ENCODE data around the gene RPL3.
"Not testable (repeated sequence)": the region's sequence is repeated elsewhere in the genome, so short reads cannot be mapped to it uniquely, and the experiment has no call there.

The RPL3 gene

GRCh38 chr22:39351689-39352214, 32.3 kb upstream of the RPL3 start:
- no peak for DNase-seq (ENCODE audit: low read depth)

- DNase-seq (ENCODE audit: low read depth) = no peak
These were observed 31.6 kb upstream of the RPL3 start for GRCh38 chr22:39350757-39351688.

- no peak for DNase-seq (ENCODE audit: low read depth)
These were observed 30.7 kb upstream of the RPL3 start, which contains the start of gene SYNGR1 for GRCh38 chr22:39349967-39350726. Gene SYNGR1, plus strand, starts transcription at chr22:39349991. Its CDS starts 20 bp downstream, at chr22:39350011.

GRCh38 chr22:39349506-39349966, 30.1 kb upstream of the RPL3 start:
- no peak for DNase-seq (ENCODE audit: low read depth)

GRCh38 chr22:39348909-39349505, 29.6 kb upstream of the RPL3 start:
- no peak for DNase-seq (ENCODE audit: low read depth)

- DNase-seq (ENCODE audit: low read depth) = no peak
These were observed 25.8 kb upstream of the RPL3 start for GRCh38 chr22:39345231-39345630.

GRCh38 chr22:39344046-39344390, 24.6 kb upstream of the RPL3 start:
- DNase-seq (ENCODE audit: low read depth) = no peak

GRCh38 chr22:39343259-39344045, 24.0 kb upstream of the RPL3 start:
- DNase-seq (ENCODE audit: low read depth) = no peak

- DNase-seq (ENCODE audit: low read depth) = no peak
These were observed 21.8 kb upstream of the RPL3 start for GRCh38 chr22:39341179-39341578.

GRCh38 chr22:39339775-39340174, 20.4 kb upstream of the RPL3 start:
- DNase-seq (ENCODE audit: low read depth) = not testable (repeated sequence)

- no peak for DNase-seq (ENCODE audit: low read depth)
These were observed 17.0 kb upstream of the RPL3 start for GRCh38 chr22:39336411-39336810.

- no peak for DNase-seq (ENCODE audit: low read depth)
These were observed 13.1 kb upstream of the RPL3 start for GRCh38 chr22:39332441-39333064.

- not testable (repeated sequence) for DNase-seq (ENCODE audit: low read depth)
These were observed 11.1 kb upstream of the RPL3 start for GRCh38 chr22:39330553-39330952.

GRCh38 chr22:39327995-39328754, 8.8 kb upstream of the RPL3 start:
- DNase-seq (ENCODE audit: low read depth) = no peak

- DNase-seq (ENCODE audit: low read depth) = no peak
These were observed 6.0 kb upstream of the RPL3 start for GRCh38 chr22:39325392-39325932.

- DNase-seq (ENCODE audit: low read depth) = not testable (repeated sequence)
These were observed 1.2 kb upstream of the RPL3 start for GRCh38 chr22:39320616-39321029.

- no peak for DNase-seq (ENCODE audit: low read depth)
These were observed 728 bp downstream of the RPL3 start for GRCh38 chr22:39318507-39319283.

- DNase-seq (ENCODE audit: low read depth) = no peak
These were observed 1.5 kb downstream of the RPL3 start for GRCh38 chr22:39317775-39318506.

Data from non-pigmented ciliary epithelial cell (primary cell).